GM12891 (cell line): ENCODE measurements around the gene CD160. TPM values are rescaled to one million over a fixed set of nuclear protein-coding genes. Genes with fewer than 3 reads are reported as not detected.
"Not testable (repeated sequence)": the region's sequence is repeated elsewhere in the genome, so short reads cannot be mapped to it uniquely, and the experiment has no call there.

Source experiments
- DNase-seq: peaks from one replicate; pipeline ENCODE4 v3.0.0; 2011; ENCODE audit warnings: low spot score; ENCODE audit not compliant: insufficient read length
- FAIRE-seq: peaks from 2 replicates; lab custom pipeline; 2011; peaks lifted over from hg19 to GRCh38; lab: Jason Lieb, UNC
- PAX5 ChIP-seq: IDR thresholded peaks from 2 replicates; pipeline ENCODE4 v1.6.1; 2011; ENCODE audit warnings: low read length, moderate library complexity, mild to moderate bottlenecking; ENCODE audit not compliant: insufficient read depth, severe bottlenecking
- POLR2A ChIP-seq: IDR thresholded peaks from 2 replicates; pipeline ENCODE4 v1.6.1; 2011; ENCODE audit warnings: low read depth, low read length, control low read depth
- POLR2AphosphoS5 ChIP-seq: IDR thresholded peaks from 2 replicates; pipeline ENCODE4 v1.6.1; 2011; ENCODE audit warnings: low read depth, low read length, control low read depth
- POU2F2 ChIP-seq: IDR thresholded peaks from 2 replicates; pipeline ENCODE4 v1.6.1; 2011; ENCODE audit warnings: low read depth, mild to moderate bottlenecking, control low read depth, low read length, moderate library complexity
- SPI1 ChIP-seq: IDR thresholded peaks from 2 replicates; pipeline ENCODE4 v1.6.1; 2011; ENCODE audit warnings: low read depth, low read length, control low read depth
- TAF1 ChIP-seq: IDR thresholded peaks from 2 replicates; pipeline ENCODE4 v1.6.1; 2011; ENCODE audit warnings: low read depth, low read length, control low read depth
- polyA plus RNA-seq: library from polyadenylated mRNA; unstranded; fragments of >200 nt; gene quantifications from one replicate; pipeline ENCODE4 v1.2.1, GENCODE V29; 2012; ENCODE audit warnings: low read depth, missing spikeins, inconsistent platforms; ENCODE audit not compliant: missing spikeins

Gene CD160
- 0.09 TPM for polyA plus RNA-seq

DNA sequence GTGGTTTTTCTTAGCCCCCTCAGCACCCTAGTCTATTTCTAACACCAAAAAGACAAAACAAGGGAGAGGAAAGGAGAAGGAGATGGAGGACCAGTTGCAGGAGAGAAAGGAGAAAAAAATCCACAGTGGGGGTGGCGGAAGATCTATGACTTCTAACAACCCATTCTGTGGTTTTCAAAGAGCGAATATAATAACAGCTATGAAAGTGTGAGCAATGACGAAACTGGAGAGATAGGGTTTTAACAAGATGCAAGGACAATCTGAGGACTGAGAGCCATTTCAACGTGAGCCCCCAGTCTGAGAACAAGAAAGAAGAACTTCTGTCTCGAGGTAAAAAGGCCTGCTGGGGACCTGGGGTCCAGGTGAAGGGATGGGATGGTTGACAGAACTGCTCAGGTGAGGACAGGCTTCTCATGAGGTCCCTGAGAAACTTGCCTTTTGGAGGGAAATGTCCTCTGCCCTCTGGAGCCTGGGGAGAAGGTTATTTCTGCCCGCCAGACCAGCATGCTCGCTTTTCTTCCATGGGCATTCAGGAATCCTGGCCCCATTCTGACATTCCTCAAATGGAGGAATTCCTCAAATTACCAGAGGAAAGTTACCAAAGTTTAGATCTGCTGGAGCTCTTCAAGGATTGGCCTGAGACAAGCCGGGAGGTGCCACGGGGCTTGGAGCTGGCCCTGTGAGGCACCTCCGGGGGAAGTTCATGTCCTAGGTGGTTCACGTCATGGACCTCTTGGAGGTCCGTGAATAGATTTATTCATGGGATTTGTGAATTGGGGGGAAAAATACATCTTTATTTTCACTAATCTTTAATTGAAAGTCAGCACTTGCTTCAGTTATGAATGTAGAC, at the start of gene CD160:
Gene CD160 (plus strand): TSS at position 270 of the 850 bp plus-strand sequence. CDS start 8,829 bp downstream, outside the sequence.
- TF ChIP-seq POU2F2: no peak
- no peak for TF ChIP-seq POLR2A
- no peak for TF ChIP-seq PAX5
- TF ChIP-seq TAF1: no peak
- no peak for TF ChIP-seq SPI1
- TF ChIP-seq POLR2AphosphoS5: no peak
- DNase-seq (no peak), FAIRE-seq (no peak)

DNA sequence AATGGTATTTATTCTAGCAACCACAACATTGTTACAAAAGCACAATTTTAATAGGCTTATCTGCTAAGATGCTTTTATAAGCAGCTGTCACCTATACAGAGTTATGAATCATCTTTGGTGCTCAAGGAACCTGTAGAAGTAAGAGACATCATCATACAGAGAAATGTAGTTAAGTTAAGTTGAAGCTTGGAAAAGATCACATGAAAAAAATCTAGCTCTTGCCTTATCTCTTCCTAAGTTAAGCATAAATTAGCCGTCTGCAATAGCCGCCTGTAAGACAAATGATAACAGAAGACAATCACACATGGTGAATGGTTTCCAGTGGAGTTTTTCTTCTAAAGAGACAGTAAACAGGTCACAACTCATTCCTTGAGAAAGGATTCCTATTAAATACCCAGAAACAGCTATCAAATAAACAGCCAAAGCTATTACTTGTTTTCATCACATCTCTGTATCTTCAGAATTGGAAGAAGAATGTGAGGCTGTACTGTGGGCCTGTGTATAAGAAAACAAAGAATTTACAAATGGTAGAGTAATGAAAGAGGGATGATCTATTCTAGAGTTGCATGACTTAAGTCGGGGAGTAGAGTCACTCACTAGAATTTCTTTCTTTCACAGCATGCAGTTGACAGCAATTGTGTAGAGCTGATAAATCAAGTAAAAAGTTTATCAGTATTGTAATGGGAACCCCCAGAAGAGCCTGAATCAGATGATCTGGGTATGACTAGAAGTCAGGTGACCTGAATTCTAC, 48.1 kb upstream of the CD160 start:
- DNase-seq, FAIRE-seq: not testable (repeated sequence)

- not testable (repeated sequence) for DNase-seq, FAIRE-seq
Measured at GRCh38 chr1:145673217-145673616, 46.1 kb upstream of the CD160 start.

DNA sequence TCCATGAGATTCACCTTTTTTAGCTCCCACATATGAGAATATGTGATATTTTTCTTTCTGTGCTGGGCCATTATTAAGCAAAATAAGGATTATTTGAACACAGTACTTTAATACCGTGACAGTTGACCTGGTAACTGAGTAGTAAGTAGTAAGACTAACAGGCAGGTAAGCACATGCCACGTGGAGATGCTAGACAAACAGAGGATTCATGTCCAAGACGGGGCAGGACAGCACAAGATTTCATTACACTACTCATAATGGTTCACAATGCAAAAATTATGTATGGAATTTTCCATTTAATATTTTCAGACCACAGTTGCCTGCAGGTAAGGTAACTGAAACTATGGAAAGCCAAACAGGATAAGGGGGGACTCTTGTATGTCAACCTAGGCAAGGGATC, 34.4 kb upstream of the CD160 start:
- not testable (repeated sequence) for FAIRE-seq, DNase-seq

GRCh38 chr1:145686078-145686477, 33.2 kb upstream of the CD160 start:
- not testable (repeated sequence) for FAIRE-seq, DNase-seq

GRCh38 chr1:145688328-145688727, 31.0 kb upstream of the CD160 start:
- no peak for DNase-seq
- TF ChIP-seq POU2F2 (no peak), PAX5 (no peak), TAF1 (no peak), SPI1 (no peak), POLR2AphosphoS5 (no peak), POLR2A (no peak)
- no peak for FAIRE-seq

DNA sequence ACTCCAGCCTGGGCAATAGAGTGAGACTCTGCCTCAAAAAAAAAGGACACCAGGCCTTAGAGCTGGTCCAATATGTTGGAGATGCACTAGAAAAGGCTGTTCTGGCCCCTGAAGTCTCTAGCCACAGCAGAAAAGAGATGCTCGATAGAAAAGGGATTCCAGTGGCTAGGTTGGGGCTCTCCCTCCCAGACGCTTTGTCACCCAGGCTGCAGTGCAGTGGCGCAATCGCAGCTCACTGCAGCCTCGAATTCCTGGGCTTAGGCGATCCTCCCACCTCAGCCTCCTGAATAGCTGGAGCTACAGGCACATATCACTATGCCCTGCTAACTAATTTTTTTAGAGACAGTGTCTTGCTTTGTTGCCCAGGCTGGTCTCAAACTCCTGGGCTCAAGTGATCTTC, 30.4 kb upstream of the CD160 start:
- FAIRE-seq: no peak
- TF ChIP-seq POLR2AphosphoS5: no peak
- no peak for TF ChIP-seq POLR2A
- TF ChIP-seq TAF1: no peak

DNA sequence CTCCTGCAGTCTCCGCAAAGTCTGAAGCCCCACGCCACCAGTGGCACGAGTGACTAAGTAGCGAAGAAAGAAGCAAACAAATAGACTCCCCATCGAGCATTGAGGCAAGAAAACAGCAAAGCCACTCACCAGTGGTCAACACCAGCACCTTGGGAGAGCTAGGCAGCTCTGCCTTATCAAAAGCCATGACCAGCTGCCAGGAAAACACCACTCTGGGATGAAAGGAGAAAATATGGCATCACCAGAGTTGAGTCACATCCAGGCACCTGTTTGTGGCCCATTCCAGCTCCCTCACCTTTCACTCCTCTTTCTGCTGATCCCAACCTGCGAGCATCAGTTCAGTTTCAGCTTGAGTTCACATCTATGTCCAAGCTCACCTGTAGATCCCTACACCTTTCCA, 29.4 kb upstream of the CD160 start:
- no peak for FAIRE-seq

More for the DNA sequence above, 30.4 kb upstream of the CD160 start:
- DNase-seq: no peak

GRCh38 chr1:145690587-145691558, 28.4 kb upstream of the CD160 start:
- FAIRE-seq (peak; percentile 50), DNase-seq (peak; percentile 56)
- TF ChIP-seq POLR2AphosphoS5 (no peak), TAF1 (no peak), POU2F2 (no peak), POLR2A (no peak), SPI1 (no peak), PAX5 (no peak)

More for the DNA sequence above, 29.4 kb upstream of the CD160 start:
- no peak for DNase-seq
- TF ChIP-seq TAF1 (no peak), PAX5 (no peak), SPI1 (no peak), POLR2AphosphoS5 (no peak), POU2F2 (no peak), POLR2A (no peak)

DNA sequence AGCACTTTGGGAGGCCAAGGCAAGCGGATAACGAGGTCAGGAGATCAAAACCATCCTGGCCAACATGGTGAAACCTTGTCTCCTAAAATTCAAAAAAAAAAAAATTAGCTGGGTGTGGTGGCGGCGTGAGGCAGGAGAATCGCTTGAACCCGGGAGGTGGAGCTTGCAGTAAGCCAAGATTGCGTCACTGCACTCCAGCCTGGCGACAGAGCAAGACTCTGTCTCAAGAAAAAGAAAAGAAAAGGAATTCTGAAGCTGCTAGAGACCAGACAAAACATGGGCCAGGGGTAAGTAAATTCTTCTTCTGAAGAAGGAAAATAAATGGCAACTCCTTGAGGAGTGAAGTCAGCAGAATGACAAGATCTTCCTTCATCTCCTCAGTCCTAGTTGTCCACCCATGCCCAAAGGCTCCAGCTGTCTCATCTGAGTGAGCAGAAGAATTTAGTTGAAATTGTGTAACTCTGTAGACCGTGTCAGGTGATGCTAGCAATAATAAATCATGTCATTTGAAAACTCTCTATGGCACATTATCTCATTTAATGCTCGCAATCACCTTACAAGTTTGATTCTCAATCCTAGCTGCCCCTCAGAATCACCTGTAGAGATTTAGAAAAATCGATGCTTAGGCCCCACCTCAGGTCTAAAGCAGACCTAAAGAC, 26.4 kb upstream of the CD160 start:
- TF ChIP-seq SPI1 (no peak), POLR2AphosphoS5 (no peak), POLR2A (no peak), PAX5 (no peak), POU2F2 (no peak), TAF1 (no peak)
- no peak for DNase-seq
- FAIRE-seq: no peak
